GM19239 (cell line): ENCODE data around the gene RFNG.
A peak's percentile ranks its signal among the peaks of the same experiment; 100 is the strongest.

Experiments
- DNase-seq: peaks from one replicate; pipeline ENCODE4 v3.0.0; 2011; ENCODE audit warnings: low spot score; ENCODE audit not compliant: insufficient read length
- FAIRE-seq: peaks from 2 replicates; lab custom pipeline; 2011; peaks lifted over from hg19 to GRCh38; lab: Jason Lieb, UNC

Gene RFNG

GRCh38 chr17:82080048-82080788 is 28.6 kb upstream of the RFNG start:
- FAIRE-seq (no peak), DNase-seq (no peak)

DNA sequence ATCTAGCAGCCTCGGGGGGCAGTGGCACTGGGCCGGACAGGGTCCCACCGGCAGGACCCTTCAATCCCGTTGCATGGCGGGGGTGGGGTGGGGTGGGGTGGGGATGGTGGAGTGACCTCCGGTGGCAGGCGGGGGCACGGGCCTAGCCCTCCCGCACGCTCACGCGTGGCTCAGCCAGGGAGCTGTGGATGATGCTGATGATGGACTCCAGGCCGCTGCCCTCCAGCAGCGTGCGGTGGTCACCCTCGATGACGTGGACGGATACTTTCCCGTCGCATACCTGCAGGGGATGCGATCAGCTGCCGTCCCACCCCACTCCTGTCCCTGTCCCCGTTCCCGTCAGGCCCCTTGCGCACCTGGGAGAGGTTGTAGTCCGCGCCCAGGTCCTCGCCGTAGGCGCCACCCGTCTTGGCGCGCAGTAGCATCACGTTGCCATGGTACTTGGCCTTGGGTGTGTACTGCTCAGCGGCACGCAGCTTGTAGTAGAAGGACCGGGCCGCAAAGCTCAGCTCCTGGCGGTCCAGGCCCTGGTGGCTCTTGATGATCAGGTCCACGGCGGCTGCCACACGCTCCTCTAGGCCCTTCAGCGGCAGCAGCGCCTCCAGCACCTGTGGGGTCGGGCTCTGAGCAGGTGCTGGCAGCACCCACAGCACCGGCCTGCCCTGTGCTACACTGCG is 27.5 kb upstream of the RFNG start:
- FAIRE-seq (no peak), DNase-seq (no peak)

- FAIRE-seq (no peak), DNase-seq (no peak)
Observed at GRCh38 chr17:82078433-82078832, 26.8 kb upstream of the RFNG start.

- no peak for DNase-seq
- FAIRE-seq: no peak
Observed at GRCh38 chr17:82077617-82078358, 26.2 kb upstream of the RFNG start.

GRCh38 chr17:82076785-82077591 is 25.4 kb upstream of the RFNG start:
- no peak for DNase-seq
- no peak for FAIRE-seq

DNA sequence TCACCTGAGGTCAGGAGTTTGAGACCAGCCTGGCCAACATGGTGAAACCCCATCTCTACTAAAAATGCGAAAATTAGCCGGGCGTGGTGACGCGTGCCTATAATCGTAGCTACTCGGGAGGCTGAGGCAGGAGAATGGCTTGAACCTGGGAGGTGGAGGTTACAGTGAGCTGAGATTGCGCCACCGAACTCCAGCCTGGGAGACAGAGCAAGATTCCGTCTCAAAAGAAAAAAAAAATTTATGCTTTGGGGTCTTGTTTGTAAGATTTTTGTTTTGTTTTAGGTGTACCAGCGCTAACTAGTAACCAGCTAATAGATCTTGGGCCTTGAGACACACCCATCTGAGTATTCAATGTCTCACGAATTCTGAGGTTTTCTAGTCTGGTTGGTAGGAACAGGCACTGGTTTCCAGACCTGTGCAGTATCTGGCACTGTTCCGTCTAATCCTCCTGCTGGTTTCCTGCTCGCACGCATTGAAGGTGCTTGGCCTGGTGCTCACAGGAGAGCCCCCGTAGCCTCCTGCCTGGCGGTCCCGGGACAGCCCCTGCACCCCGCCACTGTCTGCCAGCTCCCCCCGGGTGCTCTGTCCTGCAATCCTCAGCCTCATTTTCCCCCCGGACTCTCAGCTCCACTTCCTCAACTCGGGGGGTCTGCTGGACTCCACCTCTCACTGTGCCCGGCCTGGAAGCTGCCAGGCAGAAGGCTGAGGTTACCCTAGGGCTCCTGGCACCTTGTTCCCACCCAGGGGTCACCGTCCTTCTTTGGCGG is 24.6 kb upstream of the RFNG start:
- FAIRE-seq (no peak), DNase-seq (no peak)

GRCh38 chr17:82073446-82073845 is 21.8 kb upstream of the RFNG start:
- FAIRE-seq: no peak
- no peak for DNase-seq

- DNase-seq (no peak), FAIRE-seq (no peak)
Observed at GRCh38 chr17:82072827-82073226, 21.2 kb upstream of the RFNG start.

GRCh38 chr17:82070611-82071010 is 19.0 kb upstream of the RFNG start:
- DNase-seq (no peak), FAIRE-seq (no peak)

DNA sequence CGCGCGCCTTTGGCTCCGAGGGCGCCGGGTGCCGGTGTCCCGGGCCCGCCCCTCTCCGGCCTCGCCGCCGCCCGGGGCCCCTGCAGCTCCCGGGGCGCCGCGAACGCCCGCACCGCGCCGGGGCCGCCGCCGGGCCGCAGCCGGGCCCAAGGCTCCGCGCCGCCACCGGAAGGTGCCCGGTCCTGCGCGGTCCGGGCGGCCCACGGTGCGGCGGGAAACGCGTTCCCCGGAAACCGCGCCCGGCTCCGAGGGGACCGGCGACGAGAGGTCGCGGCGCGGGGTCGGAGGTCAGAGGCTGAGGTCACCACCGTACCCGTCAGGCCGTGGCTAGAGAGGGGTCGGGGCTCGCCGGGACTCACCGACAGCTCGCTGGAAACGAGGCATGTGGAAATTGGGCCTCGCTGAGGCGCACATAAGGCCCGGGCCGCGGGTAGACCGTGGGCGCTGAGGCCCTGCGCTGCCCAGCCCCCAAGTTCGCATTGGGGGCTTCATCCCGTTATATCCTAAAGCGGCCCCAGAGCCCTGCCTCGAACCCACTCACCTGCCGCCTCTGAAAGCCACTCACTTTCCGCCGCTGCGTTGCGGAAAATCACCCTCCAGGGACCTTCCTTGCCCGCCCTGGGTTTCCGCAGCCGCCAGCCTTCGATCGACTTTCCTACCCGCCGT is 14.2 kb upstream of the RFNG start, which contains the start of gene DUS1L:
DUS1L (minus strand) TSS at position 167 of the 666 bp plus-strand sequence. CDS start 745 bp downstream, outside the sequence.
- peak; percentile 14 for FAIRE-seq
- DNase-seq: peak; percentile 97

DNA sequence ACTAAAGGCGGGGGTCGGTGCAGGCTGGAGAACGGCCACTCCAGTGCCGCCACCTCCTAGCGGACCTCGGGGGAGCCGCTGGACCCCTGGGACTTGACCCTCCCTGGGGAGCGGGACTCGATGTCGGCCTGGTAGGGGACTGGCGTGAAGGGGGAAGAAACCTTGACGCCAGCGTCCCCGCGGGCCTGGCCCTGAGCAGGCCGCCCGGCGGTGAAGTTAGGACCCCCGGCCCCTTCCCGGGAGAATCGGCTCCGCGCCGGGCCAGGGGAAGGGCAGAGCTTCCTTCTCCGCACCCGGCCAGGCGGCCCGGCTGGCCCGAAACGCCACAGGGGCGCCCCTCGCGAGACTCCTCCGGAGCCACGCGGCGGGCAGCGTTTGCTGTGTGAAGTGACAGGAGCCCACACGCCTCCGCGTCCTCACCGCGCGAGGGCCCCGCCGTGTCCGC is 13.6 kb upstream of the RFNG start:
- DNase-seq: peak; percentile 85
- FAIRE-seq: no peak

- DNase-seq (no peak), FAIRE-seq (no peak)
Observed at GRCh38 chr17:82064433-82065192, 13.0 kb upstream of the RFNG start.

DNA sequence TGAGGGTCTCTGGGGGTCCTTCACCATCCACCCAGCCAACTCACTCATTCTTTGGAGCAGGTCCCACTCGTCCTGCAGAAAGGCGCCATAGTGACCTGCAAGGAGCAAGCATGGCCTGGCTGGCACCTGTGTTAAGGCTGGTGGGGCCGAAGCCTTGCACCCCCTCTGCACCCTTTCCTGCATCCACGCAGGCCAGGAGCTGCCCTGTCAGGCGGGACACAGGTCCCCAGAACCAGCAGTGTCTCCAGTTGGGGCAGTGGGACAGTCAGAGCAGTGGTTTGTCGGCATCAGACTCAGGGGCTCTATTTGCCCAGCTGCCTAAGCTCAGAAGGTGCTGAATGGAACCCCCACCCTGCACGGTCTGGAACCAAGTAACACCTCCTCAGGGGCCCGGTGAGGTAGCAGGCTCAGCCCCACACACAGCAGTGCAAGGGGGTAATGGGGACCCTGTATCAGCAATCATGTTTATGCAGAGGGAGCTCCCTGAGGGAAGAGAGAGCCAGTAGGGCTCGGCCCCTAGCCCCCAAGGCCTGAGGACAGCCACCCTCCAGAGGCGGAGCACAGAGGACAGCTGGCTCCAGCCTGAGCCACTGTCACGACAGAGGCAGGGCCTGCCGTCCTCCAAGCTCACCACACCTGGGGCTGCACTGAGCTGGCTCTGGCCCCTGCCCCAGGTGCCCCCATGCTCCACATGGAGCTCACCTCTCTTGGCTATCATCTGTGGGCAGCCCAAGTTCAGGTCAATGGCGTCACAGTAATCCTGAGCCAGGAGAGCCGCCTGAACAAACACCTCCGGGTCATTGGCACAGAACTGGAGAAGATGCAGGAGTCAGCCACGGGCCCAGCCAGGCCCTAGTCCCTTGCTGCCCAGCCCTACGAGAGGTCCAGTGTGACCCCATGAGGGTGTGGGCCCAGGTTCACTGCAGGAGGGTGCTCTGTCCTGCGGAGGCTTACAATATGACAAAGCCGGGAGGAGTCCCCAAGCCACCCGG is 12.1 kb upstream of the RFNG start:
- no peak for DNase-seq
- FAIRE-seq: no peak

- FAIRE-seq (no peak), DNase-seq (no peak)
Observed at GRCh38 chr17:82062984-82063368, 11.4 kb upstream of the RFNG start.

- no peak for DNase-seq
- no peak for FAIRE-seq
Observed at GRCh38 chr17:82062076-82062983, 10.7 kb upstream of the RFNG start.
